OCI-LY3 (cell line): ENCODE data around the gene TOP1.

Experiments
- H2AFZ ChIP-seq: fragments of 200-600, 300-600 bp; shearing (Covaris generic); 2 replicates; pipeline ENCODE4 v1.6.0; 2014; ENCODE audit warnings: antibody characterized with exemption, low read depth, low read length
- H3K27ac ChIP-seq: fragments of 200-600, 300-600 bp; sonication (generic); 2 replicates; pipeline ENCODE4 v1.5.1; 2014; ENCODE audit warnings: mild to moderate bottlenecking, low read length, moderate library complexity, mixed read lengths
- H3K27me3 ChIP-seq: fragments of 200-600, 300-600 bp; sonication (generic); 2 replicates; pipeline ENCODE4 v1.6.1; 2014; ENCODE audit warnings: low read depth, low read length, mixed read lengths
- H3K36me3 ChIP-seq: fragments of 200-600, 300-600 bp; sonication (generic); replicated peaks from 2 replicates; pipeline ENCODE3; 2014; ENCODE audit warnings: low read depth, low read length, mixed read lengths
- H3K4me1 ChIP-seq: fragments of 300-600, 200-600 bp; sonication (generic); 2 replicates; pipeline ENCODE4 v1.6.1; 2014; ENCODE audit warnings: low read length, mixed read lengths
- H3K4me2 ChIP-seq: fragments of 200-600, 300-600 bp; sonication (generic); 2 replicates; pipeline ENCODE4 v1.6.1; 2014; ENCODE audit warnings: low read length, mixed read lengths
- H3K4me3 ChIP-seq: fragments of 300-600, 200-600 bp; sonication (generic); 2 replicates; pipeline ENCODE4 v1.5.1; 2014; ENCODE audit warnings: antibody characterized with exemption, mild to moderate bottlenecking, low read length, moderate library complexity
- H3K79me2 ChIP-seq: fragments of 300-600, 200-600 bp; shearing (Covaris generic); 2 replicates; pipeline ENCODE4 v1.6.1; 2014; ENCODE audit warnings: mild to moderate bottlenecking, low read length, mixed read lengths
- H3K9ac ChIP-seq: fragments of 300-600, 200-600 bp; shearing (Covaris generic); 2 replicates; pipeline ENCODE4 v1.6.0; 2014; ENCODE audit warnings: mild to moderate bottlenecking, low read length, moderate library complexity
- H3K9me3 ChIP-seq: fragments of 200-600, 300-600 bp; shearing (Covaris generic); 2 replicates; pipeline ENCODE4 v1.6.1; 2014; ENCODE audit warnings: low read length, mixed read lengths; ENCODE audit not compliant: insufficient read depth
- H4K20me1 ChIP-seq: fragments of 200-600, 300-600 bp; sonication (generic); 2 replicates; pipeline ENCODE4 v1.6.1; 2016; ENCODE audit warnings: low read length, mixed read lengths; ENCODE audit not compliant: insufficient read depth
- EZH2phosphoT487 ChIP-seq: fragments of 200-600 bp; shearing (Covaris generic); IDR thresholded peaks from 2 replicates; pipeline ENCODE4 v1.6.1; 2018; ENCODE audit warnings: antibody characterized with exemption, mixed run types, low read depth
- TF ChIP-seq, protein P1 (sequence below): fragments of 200-600, 300-600 bp; sonication (generic); IDR thresholded peaks from 2 replicates; pipeline ENCODE4 v1.5.1; 2014; ENCODE audit warnings: antibody characterized with exemption, low read length, low read depth

TOP1 gene

DNA sequence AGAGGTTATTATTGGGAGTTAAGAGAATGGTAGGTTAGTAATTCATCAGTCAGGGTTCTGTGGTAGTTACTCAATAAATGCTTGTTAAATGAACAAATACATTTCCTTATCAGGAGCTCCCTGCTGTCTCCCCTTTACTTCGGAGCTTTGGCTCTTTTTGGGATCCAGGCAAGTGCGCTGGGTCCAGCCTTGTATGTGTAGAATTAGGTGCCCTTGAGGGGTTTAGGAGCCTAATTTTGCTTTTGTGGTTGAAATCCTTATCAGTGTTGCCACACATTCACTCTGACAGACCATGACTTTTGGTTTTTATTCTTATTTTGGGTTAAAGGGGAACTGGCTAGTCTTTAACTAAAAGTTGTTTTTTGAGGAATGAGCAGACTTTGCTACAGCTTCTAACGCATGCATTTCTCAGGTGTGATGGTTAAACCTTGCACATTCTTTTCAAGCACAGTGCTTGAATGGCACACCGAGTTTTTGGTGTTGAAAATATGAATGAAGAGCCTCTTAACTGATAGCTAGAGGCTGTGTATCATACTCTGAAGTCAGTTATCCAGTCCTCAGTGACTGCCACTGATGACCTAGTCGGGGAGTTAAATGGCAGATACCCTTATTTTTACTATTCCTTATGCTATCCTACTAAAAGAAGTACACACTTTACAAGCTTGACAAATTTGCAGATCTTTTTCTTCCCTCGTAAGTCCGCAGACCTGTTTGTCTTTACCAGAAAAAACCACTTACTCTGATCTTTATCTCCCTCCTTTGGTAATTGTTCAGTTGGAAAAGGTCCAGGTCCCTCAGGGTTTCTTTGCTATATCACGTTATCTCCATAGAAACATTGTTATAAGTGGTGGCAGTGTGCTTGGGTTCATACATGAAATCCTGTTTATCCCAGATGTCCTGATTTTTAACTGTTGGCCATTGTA, 58.0 kb downstream of the TOP1 start:
- no peak for TF ChIP-seq EZH2phosphoT487
- TF ChIP-seq, protein P1, sequence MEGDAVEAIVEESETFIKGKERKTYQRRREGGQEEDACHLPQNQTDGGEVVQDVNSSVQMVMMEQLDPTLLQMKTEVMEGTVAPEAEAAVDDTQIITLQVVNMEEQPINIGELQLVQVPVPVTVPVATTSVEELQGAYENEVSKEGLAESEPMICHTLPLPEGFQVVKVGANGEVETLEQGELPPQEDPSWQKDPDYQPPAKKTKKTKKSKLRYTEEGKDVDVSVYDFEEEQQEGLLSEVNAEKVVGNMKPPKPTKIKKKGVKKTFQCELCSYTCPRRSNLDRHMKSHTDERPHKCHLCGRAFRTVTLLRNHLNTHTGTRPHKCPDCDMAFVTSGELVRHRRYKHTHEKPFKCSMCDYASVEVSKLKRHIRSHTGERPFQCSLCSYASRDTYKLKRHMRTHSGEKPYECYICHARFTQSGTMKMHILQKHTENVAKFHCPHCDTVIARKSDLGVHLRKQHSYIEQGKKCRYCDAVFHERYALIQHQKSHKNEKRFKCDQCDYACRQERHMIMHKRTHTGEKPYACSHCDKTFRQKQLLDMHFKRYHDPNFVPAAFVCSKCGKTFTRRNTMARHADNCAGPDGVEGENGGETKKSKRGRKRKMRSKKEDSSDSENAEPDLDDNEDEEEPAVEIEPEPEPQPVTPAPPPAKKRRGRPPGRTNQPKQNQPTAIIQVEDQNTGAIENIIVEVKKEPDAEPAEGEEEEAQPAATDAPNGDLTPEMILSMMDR = no peak
- Histone ChIP-seq H3K4me3 (no peak overlapping the region), H3K27me3 (no peaks in the 10 kb centered on the region), H2AFZ (no peak overlapping the region), H3K9me3 (no peaks in the 10 kb centered on the region), H3K27ac (0 out of 2 replicates have a peak overlapping the region, but pooled peaks have one; percentile 1), H4K20me1 (peaks cover 17% of the 10 kb centered on the region; the same call in 1 of the 2 replicates), H3K4me2 (no peak overlapping the region), H3K9ac (no peak overlapping the region), H3K4me1 (peaks cover 23% of the 10 kb centered on the region), H3K36me3 (peaks cover 74% of the 10 kb centered on the region), H3K79me2 (peaks cover 25% of the 10 kb centered on the region)

DNA sequence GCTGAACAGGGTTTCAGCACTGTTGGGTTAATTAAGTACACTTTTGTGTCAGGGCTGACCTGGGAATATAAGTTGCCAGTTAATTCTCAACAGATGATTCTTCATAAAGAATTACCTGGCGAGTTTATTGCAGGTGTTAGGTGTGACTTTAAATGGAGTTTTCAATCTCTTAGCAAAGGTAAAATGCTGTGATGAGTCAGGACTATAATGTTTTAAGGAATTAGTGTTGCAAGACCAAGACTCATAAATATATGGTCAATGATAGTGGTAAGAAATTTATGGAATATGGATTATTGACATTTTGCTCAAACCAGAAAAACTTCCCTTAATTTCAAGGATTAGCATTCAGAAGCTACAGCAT, 58.7 kb downstream of the TOP1 start:
- no peak for TF ChIP-seq EZH2phosphoT487
- TF ChIP-seq, protein P1 = no peak
- H3K36me3 ChIP-seq = peaks cover 74% of the 10 kb centered on the region
- no peaks in the 10 kb centered on the region for H3K9me3 ChIP-seq
- peaks cover 14% of the 10 kb centered on the region; the same call in 1 of the 2 replicates for H4K20me1 ChIP-seq
- no peak overlapping the region for H3K4me2 ChIP-seq
- H3K79me2 ChIP-seq = peaks cover 25% of the 10 kb centered on the region
- H3K27me3 ChIP-seq = no peaks in the 10 kb centered on the region
- H3K9ac ChIP-seq = no peak overlapping the region
- H3K4me3 ChIP-seq = no peak overlapping the region
- peaks cover 23% of the 10 kb centered on the region for H3K4me1 ChIP-seq
- no peak overlapping the region for H3K27ac ChIP-seq
- H2AFZ ChIP-seq = no peak overlapping the region

DNA sequence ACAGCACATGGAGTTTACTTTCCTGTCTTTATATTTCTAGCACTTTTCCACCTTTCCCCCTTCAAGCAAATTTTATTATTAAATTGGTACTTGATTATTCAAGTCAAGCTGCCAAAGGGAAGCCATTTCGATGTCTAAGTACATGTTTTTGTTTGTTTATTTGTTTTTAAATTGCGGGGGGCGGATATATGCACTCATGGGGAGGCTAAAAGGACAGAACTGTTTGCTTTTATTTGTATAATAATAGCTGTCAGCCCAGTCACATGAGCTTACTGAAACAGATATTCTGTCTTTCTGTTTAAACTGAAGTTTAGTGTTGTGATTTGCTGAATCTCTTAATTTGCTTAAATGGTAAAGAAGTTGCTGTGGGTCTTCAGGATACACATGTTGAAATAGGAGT, 59.2 kb downstream of the TOP1 start:
- Histone ChIP-seq H3K79me2 (peaks cover 25% of the 10 kb centered on the region), H2AFZ (no peak overlapping the region), H3K4me3 (no peak overlapping the region), H3K27me3 (no peaks in the 10 kb centered on the region), H3K4me2 (no peak overlapping the region), H3K36me3 (peaks cover 74% of the 10 kb centered on the region), H3K9me3 (no peaks in the 10 kb centered on the region), H3K4me1 (peaks cover 23% of the 10 kb centered on the region), H4K20me1 (peaks cover 14% of the 10 kb centered on the region; the same call in 1 of the 2 replicates), H3K27ac (no peak overlapping the region), H3K9ac (no peak overlapping the region)
- TF ChIP-seq EZH2phosphoT487 = no peak
- TF ChIP-seq, protein P1 = no peak

DNA sequence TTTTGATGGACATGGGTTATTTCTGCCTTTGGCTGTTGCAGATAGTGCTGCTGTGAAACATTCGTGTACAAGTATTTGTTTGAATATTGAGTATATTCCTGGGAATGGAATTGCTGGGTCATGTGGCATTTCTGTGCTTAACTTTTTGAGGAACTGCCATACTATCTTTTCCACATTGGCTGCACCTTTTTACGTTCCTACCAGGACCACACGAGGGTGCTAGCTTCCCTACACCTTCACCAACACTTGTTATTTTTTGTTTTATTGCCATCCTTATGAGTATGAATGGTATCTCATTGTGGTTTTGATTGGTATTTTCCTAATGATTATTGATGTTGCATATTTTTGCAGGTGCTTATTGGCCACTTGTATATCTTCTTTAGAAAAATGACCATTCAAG, 60.9 kb downstream of the TOP1 start:
- no peak for TF ChIP-seq EZH2phosphoT487
- TF ChIP-seq, protein P1 = peak; percentile 40
- H3K4me3 ChIP-seq = no peak overlapping the region

More for the DNA sequence above, 60.9 kb downstream of the TOP1 start:
- no peaks in the 10 kb centered on the region for H3K9me3 ChIP-seq
- H3K9ac ChIP-seq = no peak overlapping the region
- no peak overlapping the region for H2AFZ ChIP-seq
- peaks cover 65% of the 10 kb centered on the region for H3K36me3 ChIP-seq
- H4K20me1 ChIP-seq = peaks cover 18% of the 10 kb centered on the region; the same call in 1 of the 2 replicates
- no peaks in the 10 kb centered on the region for H3K27me3 ChIP-seq
- H3K27ac ChIP-seq = no peak overlapping the region
- H3K79me2 ChIP-seq = peaks cover 25% of the 10 kb centered on the region
- peaks cover 23% of the 10 kb centered on the region for H3K4me1 ChIP-seq
- H3K4me2 ChIP-seq = no peak overlapping the region
